SW480 (cell line): Measurements from ENCODE around the gene FAM170B.

Source experiments
- DNase-seq: peaks from one replicate; pipeline ENCODE4 v3.0.0-alpha.2; 2016; ENCODE audit warnings: low spot score

Gene FAM170B

GRCh38 chr10:49123981-49124950 lies 9.6 kb downstream of the FAM170B start:
- DNase-seq = no peak

GRCh38 chr10:49120911-49121310 lies 12.9 kb downstream of the FAM170B start:
- DNase-seq = no peak

- no peak for DNase-seq
Observed at GRCh38 chr10:49119746-49120145, 14.1 kb downstream of the FAM170B start.

- no peak for DNase-seq
Observed at GRCh38 chr10:49118430-49119074, 15.3 kb downstream of the FAM170B start.

- DNase-seq = no peak
Observed at GRCh38 chr10:49117376-49118070, 16.3 kb downstream of the FAM170B start.

GRCh38 chr10:49116509-49117375 lies 17.1 kb downstream of the FAM170B start:
- DNase-seq = no peak

GRCh38 chr10:49115796-49116508 lies 17.9 kb downstream of the FAM170B start:
- DNase-seq = no peak

- DNase-seq = no peak
Observed at GRCh38 chr10:49115015-49115795, 18.6 kb downstream of the FAM170B start, which contains the start of gene VSTM4. Gene VSTM4, minus strand, starts transcription at chr10:49115522. Its CDS starts 37 bp downstream, at chr10:49115485.

GRCh38 chr10:49114718-49115014 lies 19.2 kb downstream of the FAM170B start:
- DNase-seq = no peak

- DNase-seq = no peak
Observed at GRCh38 chr10:49113741-49114141, 20.1 kb downstream of the FAM170B start.

GRCh38 chr10:49112851-49113250 lies 21.0 kb downstream of the FAM170B start:
- no peak for DNase-seq

- no peak for DNase-seq
Observed at GRCh38 chr10:49112098-49112497, 21.7 kb downstream of the FAM170B start.

- DNase-seq = no peak
Observed at GRCh38 chr10:49111320-49111698, 22.5 kb downstream of the FAM170B start.

GRCh38 chr10:49110684-49111319 lies 23.0 kb downstream of the FAM170B start:
- DNase-seq = no peak

- DNase-seq = peak; percentile 2
Observed at GRCh38 chr10:49109669-49110340, 24.0 kb downstream of the FAM170B start.

- no peak for DNase-seq
Observed at GRCh38 chr10:49108656-49109055, 25.2 kb downstream of the FAM170B start.

- DNase-seq = no peak
Observed at GRCh38 chr10:49107887-49108267, 25.9 kb downstream of the FAM170B start.

GRCh38 chr10:49107111-49107886 lies 26.5 kb downstream of the FAM170B start:
- no peak for DNase-seq
